NCI-H146 treated with DMSO at 0.1 percent for 48 hours (cell line): ENCODE measurements around the gene PKNOX1.
"Not testable (repeated sequence)": the region's sequence is repeated elsewhere in the genome, so short reads cannot be mapped to it uniquely, and the experiment has no call there.

Experiments
- DNase-seq: peaks from one replicate; lab custom pipeline; 2025; ENCODE audit not compliant: unreplicated experiment; lab: John Stamatoyannopoulos, UW

Gene PKNOX1

GRCh38 chr21:43045165-43045875 is 71.0 kb downstream of the PKNOX1 start:
- DNase-seq: not testable (repeated sequence)

DNA sequence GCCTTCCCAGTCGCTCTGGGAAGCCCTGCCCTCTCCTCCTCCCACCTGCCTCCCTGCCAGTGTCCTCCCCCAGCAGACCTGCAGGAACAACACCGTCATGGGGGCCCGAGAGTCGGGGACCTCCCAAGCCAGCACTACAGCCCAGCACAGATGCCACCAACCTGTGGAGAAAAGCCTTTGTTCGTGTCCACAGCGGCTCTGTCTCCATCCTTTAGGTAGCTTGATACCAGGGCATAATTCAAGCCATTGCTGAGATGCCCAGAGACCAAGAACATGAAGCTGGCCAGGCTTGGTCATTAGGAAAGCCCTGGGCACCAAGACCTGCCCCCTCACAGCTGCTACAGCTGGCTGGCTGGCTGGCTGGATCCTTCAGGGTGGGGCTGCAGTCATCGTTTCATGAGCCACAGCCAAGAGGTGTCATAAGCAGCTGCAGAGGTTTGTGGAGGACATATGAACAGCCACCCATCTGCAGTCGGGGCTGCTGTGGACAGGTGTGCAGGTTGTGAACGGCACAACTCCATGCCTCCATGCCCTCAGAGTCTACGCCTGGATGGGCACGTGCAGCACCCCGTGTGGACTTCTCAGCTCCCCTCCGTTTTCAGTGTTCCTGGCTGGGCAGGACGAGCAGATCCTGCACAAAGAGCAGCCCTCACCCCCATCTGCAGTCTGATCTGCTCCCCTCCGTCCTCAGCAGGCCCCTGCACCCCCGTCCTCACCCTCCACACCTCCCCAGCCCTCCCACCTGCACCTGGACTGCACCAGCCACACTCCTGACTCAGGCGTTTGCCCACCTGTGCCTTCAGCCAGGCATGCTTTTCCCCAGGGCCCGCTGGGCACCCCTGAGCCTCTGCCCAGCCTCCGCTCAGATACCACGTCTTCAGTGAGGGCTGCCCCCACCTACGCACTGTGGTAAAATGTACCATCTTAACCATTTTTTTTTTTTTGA is 71.8 kb downstream of the PKNOX1 start:
- not testable (repeated sequence) for DNase-seq

- not testable (repeated sequence) for DNase-seq
These were observed 78.8 kb downstream of the PKNOX1 start for GRCh38 chr21:43053112-43053511.

DNA sequence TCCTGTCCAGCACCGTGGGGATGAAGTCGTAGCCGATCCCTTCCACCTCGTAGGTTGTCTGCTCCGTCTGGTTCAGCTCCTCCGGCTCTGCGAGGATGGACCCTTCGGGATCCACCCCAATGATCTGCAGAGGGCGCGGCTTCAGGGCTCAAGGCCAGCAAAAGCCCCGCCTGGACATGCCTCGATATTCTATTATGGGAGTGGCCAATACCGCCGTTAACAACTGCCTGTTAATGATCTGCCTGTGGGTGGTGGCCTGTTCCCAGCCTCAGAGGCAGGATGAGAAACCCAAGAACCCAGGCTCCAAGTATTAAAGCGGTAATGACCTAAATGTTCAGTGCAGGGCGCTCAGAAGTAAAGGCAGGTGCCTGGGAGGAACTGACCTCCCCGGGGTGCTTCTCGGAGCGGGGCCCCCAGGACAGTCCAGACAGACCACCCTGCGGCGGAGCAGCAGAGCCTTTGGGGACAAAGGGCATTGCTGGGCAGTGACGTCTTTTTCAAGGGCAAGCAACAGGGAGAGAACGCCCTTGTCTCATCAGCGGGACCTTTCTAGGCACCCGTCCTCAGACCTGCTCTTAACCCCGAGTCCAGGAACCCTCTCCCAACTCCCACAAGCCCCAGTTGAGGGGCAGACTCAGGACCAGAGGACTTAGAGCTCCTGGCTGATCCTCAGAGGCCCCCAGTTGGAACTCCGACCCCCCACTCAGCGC is 88.7 kb downstream of the PKNOX1 start:
- DNase-seq: not testable (repeated sequence)

- not testable (repeated sequence) for DNase-seq
These were observed 90.0 kb downstream of the PKNOX1 start for GRCh38 chr21:43064265-43064917.

- DNase-seq: not testable (repeated sequence)
These were observed 91.6 kb downstream of the PKNOX1 start for GRCh38 chr21:43065991-43066390.

DNA sequence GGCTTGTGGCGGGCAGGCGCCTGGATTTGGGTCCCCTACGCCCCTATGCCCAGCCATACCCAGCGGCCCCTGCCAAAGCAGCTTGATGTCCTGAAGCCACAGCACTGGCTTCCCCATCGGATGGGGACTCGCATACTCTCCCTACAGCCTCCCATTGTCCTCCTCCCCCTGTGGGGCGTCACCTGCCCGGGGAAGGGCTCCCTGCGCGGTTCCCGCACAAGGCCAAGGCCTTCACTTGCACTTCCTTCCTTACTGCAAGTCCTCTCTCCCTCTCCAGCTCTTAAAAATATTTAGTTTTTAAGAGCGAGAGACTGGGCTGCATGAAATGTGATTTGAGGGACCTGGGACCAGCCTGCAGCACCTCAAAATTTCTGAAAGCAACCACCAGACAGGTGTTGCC is 92.3 kb downstream of the PKNOX1 start:
- not testable (repeated sequence) for DNase-seq

- DNase-seq: not testable (repeated sequence)
These were observed 93.7 kb downstream of the PKNOX1 start for GRCh38 chr21:43068065-43068464.

GRCh38 chr21:43069682-43070081 is 95.3 kb downstream of the PKNOX1 start:
- not testable (repeated sequence) for DNase-seq

DNA sequence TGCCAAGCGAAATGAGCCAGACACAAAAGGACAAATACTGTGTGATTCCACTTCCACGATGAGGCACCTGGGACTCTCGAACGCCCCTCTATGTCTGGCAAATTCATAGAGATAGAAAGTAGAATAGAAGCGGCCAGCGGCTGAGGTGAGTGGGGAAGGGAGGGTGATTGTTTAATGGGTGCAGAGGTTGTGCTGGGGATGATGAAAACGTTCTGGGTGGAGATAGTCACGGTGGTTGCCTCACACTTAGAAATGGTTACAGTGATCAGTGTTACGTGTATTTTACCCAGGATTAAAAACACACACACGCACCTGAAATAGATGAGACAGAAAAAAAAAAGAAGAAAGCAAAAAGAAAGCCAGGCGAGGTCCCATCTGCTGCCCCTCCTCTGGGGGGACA is 98.4 kb downstream of the PKNOX1 start:
- not testable (repeated sequence) for DNase-seq

DNA sequence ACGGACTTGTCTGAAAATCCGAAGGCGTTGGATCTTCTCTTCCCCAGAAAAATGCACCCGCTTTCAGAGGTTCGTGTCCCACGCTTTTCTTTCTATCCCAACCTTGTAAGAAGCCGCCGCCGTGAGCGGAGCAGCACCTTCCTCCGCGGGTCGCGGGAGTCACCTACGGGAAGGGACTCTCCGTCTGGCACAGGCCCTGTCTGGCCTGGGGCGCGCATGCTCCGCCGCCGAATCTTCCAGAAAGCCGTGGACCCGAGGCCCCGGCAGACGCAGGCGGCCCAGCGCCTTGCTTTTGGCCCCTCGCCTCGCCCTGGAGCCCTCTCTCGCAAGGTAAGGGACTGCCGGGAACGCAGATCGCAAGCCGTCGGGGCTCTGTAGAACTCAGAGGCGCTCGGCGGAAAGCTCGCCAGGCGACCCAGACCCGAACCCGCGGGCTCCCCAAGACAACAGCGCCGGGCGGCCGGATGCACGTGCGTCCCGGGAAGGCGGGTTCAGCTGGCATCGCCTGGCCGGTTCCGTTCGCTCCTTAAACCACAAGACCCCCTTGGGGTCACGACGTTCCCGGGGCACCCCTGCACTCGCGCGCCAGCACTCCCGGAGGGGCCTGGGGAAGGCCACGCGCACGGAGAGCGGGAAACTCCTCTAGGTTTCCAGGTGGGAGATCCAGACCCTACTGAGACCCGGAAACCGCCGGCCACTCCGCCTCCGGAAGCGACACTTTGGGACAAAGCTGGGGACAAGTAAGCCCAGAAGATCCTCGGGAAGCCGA is 100.2 kb downstream of the PKNOX1 start:
- not testable (repeated sequence) for DNase-seq

DNA sequence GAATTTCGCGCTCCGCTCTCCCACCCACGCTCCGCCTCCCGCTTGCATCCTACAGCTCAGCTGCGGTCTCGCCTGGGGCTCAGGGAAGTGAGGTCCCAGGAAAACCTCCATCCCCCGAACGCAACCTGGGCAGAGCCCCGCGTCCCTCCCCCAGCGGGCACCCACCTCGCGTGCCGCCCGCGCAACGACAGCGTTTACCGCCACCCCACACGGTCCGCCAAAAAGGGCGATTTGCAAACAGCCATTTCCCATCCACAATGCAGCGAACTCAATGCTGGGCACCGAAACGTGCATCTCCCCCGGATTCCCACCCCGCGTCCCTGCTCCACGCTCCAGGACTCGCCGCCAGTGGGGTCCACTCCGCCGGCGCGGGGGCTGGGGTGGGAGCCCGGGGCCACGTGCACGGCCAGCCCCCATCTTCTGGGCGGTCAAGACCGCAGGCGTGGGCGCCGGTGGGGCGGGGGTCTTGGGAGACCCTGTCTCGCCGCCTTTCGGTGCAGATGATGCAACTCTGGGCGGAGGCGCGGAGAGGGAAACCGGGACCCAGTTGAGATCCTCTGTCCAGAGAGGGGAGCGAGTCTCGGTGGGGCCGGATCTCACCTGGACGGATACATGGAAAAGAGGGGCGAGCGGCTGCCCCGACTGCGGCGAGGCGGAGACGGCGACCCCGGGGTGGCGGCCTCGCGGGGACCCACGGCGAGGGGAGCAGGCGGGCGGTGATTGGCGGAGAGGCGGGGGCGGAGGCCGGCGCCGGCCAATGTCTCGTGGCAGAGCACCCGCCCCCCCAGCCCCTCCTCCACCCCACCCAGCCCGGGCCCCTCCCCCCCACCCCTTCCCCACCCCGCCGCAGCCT is 101.0 kb downstream of the PKNOX1 start, which contains the start of gene CBS:
TSS of gene CBS (minus strand) at position 666 of the 853 bp plus-strand sequence. CDS start 3,642 bp downstream, outside the sequence.
- DNase-seq: not testable (repeated sequence)

DNA sequence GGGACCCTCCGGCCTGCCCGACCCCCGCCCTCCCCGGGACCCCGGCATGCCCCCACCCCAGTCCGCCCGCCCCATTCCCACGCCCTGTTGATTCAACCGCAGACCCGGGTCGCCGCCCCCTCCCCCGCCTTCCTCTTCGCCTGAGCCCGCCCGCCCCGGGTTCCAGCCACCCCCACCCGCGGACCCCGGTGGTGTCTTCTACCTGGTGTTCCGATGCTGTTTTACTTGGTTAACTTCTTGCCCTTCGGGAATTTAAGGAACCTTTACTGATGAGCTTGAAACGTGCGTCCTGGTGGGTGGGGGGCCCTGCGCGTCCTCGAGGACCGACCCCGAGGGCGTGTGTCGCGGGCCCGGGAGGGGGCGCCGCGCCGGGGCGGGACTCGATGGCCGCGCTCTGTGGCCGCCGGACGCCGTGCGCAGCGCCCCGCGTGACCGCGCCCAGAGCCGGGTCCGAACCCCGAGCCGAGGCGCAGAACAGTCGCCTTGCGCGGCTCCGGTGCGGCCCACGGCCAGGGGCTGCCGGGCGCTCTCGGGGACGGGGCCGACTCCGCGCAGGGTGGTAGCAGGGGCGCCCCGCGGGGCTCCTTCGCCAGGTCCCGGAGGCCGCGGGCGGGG is 101.8 kb downstream of the PKNOX1 start:
- not testable (repeated sequence) for DNase-seq

DNA sequence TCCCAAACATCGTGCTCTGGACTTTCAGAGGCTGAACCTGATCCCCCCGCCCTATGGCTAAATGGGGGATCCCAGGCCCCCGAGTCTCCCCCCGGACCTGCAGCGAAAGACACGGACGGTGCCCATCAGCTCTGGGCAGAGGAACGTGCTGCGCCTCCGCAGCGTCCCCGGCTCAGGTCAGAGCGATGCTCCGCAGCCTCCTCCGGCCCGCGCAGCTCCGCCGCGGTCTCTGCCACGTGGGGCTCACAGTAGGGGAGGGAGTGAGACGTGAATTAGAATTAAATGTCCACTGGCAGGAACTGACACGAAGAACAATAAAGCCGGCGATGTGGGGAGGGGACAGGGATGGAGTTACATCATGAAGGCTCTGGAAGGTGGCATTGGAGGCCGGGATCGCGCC is 102.3 kb downstream of the PKNOX1 start:
- not testable (repeated sequence) for DNase-seq

DNA sequence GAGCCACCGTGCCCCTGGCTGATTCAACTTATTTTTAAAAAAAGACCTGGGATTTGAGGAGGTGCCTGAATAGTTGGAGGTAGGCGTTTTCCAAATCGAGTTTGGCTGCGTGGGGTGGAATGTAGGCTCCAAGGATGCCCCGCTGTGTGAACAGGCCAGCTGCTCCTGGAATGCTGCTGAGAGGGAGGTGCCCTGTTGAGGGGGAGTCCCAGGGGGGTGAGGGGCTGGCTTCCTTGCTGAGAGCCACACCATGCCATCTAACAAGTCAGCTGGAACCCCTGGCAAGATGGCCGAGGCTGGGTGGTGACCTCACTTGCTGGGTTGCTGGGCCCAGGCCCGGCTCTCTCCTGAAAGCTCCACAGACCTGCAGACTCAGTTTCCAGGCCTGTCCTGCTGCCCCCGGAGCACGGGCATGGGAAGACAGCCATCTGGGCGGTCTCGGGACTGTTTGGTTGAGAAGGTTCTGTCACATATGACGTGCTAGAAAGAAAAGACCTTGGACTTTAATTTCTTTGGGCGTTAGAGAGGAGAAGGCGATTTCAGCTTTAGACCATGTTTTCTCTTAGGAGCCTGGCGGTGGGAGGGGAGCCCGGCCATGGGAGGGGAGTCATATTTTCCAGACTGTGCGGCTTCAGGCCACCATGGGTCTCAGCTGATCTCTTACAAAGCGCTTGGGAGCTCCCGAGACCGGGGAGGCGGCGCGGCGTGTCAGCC is 108.4 kb downstream of the PKNOX1 start:
- DNase-seq: not testable (repeated sequence)
